NAMALWA (cell line): ENCODE data around the gene PTPRG.
A peak's percentile ranks its signal among the peaks of the same experiment; 100 is the strongest.

Experiments
- DNase-seq: peaks from one replicate; pipeline ENCODE4 v3.0.0-alpha.2; 2015; ENCODE audit warnings: low spot score

Gene PTPRG

GRCh38 chr3:61828880-61829721 lies 267.7 kb downstream of the PTPRG start:
- no peak for DNase-seq

GRCh38 chr3:61829722-61830350 lies 268.5 kb downstream of the PTPRG start:
- DNase-seq: no peak

GRCh38 chr3:61831973-61832372 lies 270.6 kb downstream of the PTPRG start:
- no peak for DNase-seq

- no peak for DNase-seq
These were observed 271.2 kb downstream of the PTPRG start for GRCh38 chr3:61832375-61833229.

GRCh38 chr3:61839256-61839655 lies 277.9 kb downstream of the PTPRG start:
- no peak for DNase-seq

GRCh38 chr3:61841111-61841845 lies 279.9 kb downstream of the PTPRG start:
- DNase-seq: no peak

GRCh38 chr3:61841988-61842387 lies 280.6 kb downstream of the PTPRG start:
- DNase-seq: no peak

- no peak for DNase-seq
These were observed 283.0 kb downstream of the PTPRG start for GRCh38 chr3:61844346-61844745.

GRCh38 chr3:61846488-61846887 lies 285.1 kb downstream of the PTPRG start:
- DNase-seq: no peak

GRCh38 chr3:61847784-61848462 lies 286.6 kb downstream of the PTPRG start:
- no peak for DNase-seq

- no peak for DNase-seq
These were observed 287.5 kb downstream of the PTPRG start for GRCh38 chr3:61848885-61849284.

- no peak for DNase-seq
These were observed 292.5 kb downstream of the PTPRG start for GRCh38 chr3:61853912-61854311.

GRCh38 chr3:61855211-61855610 lies 293.8 kb downstream of the PTPRG start:
- DNase-seq: no peak

GRCh38 chr3:61857297-61857696 lies 295.9 kb downstream of the PTPRG start:
- DNase-seq: no peak

- peak; percentile 1 for DNase-seq
These were observed 296.7 kb downstream of the PTPRG start for GRCh38 chr3:61858054-61858453.

- no peak for DNase-seq
These were observed 300.0 kb downstream of the PTPRG start for GRCh38 chr3:61861410-61861809.

- DNase-seq: no peak
These were observed 301.4 kb downstream of the PTPRG start for GRCh38 chr3:61862614-61863289.

GRCh38 chr3:61863579-61863978 lies 302.2 kb downstream of the PTPRG start:
- no peak for DNase-seq

GRCh38 chr3:61864886-61865285 lies 303.5 kb downstream of the PTPRG start:
- DNase-seq: no peak

- no peak for DNase-seq
These were observed 304.2 kb downstream of the PTPRG start for GRCh38 chr3:61865466-61866152.
